GM18517 (cell line): ENCODE data around the gene EXOSC1.
"Not testable (repeated sequence)": the region's sequence is repeated elsewhere in the genome, so short reads cannot be mapped to it uniquely, and the experiment has no call there.

Experiments used
- ATAC-seq: cut with Tn5 transposase; IDR thresholded peaks from one replicate; pipeline ENCODE4 v1.9.1; 2021; ENCODE audit warnings: mild to moderate bottlenecking, moderate library complexity; ENCODE audit not compliant: unreplicated experiment

The EXOSC1 gene

GRCh38 chr10:97459933-97460332, 14.1 kb upstream of the EXOSC1 start:
- no peak for ATAC-seq

- no peak for ATAC-seq
Observed at GRCh38 chr10:97459111-97459510, 13.3 kb upstream of the EXOSC1 start.

DNA sequence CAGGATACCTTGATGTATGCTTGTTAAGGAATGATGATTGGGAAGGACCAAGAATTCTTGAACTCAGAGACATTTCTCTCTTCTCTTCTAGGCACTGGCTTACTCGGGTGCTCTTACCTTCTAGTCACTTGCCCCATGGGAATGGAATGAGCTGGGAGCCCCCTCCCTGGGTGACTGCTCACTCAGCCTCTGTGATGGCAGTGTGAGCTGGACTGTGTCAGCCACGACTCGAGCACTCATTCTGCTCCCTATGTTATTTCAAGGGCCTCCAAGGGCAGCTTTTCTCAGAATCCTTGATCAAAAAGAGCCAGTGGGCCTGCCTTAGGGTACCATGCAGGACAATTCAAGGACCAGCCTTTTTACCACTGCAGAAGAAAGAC, 10.9 kb upstream of the EXOSC1 start:
- no peak for ATAC-seq

DNA sequence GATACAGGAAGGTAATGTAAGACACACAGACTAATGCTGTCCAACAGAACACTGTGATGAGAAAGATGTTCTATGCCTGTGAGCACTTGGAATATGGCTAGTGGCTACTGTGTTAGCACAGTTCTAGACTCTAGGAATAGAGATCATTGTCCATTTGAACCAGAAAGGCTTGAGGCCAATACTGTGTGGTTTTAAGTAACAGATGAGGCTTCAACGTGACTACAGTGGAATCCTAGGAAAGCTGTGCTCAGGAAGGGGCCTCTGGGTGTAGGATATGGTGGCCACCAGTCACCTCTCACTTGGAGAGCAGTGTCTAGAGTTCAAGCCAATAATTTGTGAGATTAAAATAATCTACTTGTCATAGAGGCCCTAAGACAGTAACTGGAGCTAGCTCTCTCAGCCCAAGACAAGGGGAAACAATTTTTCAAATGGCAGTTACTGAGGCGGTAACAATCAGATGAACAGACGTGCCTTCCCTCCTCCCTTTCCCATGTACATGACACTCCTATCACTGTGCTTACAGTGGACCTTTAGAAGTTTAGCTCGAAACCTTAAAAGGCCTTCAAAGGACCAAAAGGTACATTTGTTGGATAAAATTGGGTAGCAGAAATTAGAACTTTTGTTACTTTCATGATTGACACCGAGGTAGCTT, 10.4 kb upstream of the EXOSC1 start:
- no peak for ATAC-seq

DNA sequence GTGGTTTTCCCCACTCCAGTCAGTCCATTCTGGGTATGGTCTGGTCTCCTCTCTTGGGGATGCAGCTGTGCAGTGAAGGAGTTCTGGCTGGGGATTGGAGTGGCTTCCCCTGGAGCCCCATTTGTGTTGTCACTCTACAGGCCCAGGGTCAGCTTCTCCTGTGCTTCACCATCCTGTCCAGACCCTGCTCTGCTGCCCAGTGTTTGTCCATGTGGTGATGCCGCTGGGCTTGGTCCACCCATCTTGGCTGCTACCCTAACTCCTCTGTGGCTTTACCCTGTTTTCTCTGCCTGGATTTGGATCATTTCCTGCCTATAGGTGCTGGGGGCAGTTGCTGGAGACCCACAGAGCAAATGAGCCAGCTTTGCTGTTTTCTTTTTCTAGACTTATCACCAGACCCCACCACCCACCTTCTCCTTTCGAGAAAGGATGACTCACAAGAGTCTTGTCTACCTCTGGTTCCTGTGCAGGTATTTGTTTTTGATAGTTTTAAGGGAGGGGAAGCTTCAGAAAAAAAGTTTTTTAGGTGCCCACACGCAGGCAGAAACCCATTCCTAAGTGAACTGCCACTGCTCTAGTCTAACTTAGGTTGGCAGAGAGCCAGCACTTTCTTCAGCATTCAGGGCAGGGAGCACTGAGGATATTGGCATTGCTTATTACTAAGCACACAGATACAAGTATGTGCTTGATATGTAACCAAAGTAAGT, 8.7 kb upstream of the EXOSC1 start:
- no peak for ATAC-seq

GRCh38 chr10:97452352-97452751, 6.5 kb upstream of the EXOSC1 start:
- ATAC-seq = no peak

DNA sequence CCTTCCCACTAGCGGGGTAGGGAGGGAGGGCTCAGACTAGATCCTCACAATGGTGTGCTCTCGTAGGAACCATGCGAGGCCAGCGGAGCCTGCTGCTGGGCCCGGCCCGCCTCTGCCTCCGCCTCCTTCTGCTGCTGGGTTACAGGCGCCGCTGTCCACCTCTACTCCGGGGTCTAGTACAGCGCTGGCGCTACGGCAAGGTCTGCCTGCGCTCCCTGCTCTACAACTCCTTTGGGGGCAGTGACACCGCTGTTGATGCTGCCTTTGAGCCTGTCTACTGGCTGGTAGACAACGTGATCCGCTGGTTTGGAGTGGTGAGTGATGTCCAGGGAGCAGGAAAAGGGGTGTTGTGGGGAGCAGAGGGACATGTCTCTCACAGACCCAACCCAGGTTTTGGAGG, 5.8 kb upstream of the EXOSC1 start:
- ATAC-seq = no peak

DNA sequence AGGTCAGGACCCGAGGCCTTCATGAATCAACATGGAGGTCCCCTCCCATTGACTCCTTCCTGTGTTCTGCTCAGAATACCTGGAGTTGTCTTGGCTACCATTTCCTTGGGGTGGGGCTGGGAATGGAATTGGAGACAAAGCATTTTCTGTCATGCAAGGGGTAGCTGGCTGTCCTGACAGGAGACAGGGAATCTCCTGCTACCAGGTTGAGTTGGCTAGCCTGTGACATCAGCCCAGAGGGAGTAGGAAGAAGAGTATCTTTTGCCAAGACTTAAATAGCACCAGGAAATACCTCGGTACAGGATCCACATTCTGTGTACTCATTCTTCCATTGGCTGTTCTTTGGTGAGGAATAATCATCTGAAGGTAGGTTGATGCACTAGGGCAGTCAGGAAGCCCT, 5.0 kb upstream of the EXOSC1 start:
- ATAC-seq = no peak

GRCh38 chr10:97445357-97445721, 467 bp downstream of the EXOSC1 start:
- no peak for ATAC-seq

DNA sequence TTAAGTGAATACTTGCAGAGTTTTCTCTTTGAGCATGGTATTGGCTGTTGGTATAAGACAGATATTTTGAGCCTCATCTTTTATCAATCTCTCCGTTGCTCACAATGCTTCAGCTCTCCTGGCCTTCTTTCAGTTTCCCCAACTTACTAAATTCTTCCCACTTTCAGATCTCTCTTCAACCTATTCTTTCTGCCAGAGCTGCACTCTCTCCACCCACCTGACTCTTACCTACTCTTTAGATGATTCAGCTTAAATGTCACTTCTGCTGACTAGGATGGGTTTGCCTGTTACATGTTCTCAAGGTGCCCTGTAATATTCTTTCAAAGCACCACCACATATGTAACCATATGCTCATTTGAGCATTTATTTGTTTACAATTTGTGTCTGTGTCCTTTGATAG, 1.6 kb downstream of the EXOSC1 start:
- no peak for ATAC-seq

DNA sequence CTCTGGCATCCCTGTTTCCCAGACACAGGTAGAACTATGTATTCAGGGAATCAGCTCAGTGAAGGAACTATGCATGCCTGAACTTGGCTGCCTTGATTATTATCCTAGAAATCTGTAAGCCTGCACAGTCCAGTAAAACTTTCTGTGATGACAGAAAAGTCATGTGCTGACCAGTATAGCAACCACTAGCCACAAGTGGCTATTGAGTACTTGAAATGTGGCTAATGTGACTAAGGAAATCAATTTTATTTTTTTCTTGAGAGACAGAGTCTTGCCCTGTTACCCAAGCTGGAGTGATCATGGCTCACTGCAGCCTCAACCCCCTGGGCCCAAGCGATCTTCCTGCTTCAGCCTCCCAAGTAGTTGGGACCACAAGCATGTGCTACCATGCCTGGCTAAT, 3.5 kb downstream of the EXOSC1 start:
- ATAC-seq = no peak

- ATAC-seq = no peak
Observed at GRCh38 chr10:97435211-97435610, 10.6 kb downstream of the EXOSC1 start.

DNA sequence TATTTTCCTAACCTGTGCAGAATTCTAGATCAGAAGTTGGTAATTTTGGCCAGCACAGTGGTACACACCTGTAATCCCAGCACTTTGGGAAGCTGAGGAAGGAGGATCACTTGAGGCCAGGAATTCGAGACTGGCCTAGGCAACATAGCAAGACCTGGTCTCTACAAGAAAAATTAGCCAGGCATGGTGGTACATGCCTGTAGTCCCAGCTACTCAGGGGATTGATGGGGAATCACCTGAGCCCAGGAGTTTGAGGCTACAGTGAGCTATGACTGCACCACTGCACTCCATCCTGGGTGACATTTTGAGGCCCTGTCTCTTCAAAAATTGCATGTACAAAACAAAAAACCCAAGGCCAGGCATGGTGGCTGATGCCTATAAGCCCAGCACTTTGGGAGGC, 11.2 kb downstream of the EXOSC1 start:
- no peak for ATAC-seq

- ATAC-seq = no peak
Observed at GRCh38 chr10:97434055-97434454, 11.8 kb downstream of the EXOSC1 start.

GRCh38 chr10:97428572-97428981, 17.2 kb downstream of the EXOSC1 start:
- no peak for ATAC-seq

- no peak for ATAC-seq
Observed at GRCh38 chr10:97427571-97428179, 18.1 kb downstream of the EXOSC1 start.

- no peak for ATAC-seq
Observed at GRCh38 chr10:97426776-97427570, 18.8 kb downstream of the EXOSC1 start.

DNA sequence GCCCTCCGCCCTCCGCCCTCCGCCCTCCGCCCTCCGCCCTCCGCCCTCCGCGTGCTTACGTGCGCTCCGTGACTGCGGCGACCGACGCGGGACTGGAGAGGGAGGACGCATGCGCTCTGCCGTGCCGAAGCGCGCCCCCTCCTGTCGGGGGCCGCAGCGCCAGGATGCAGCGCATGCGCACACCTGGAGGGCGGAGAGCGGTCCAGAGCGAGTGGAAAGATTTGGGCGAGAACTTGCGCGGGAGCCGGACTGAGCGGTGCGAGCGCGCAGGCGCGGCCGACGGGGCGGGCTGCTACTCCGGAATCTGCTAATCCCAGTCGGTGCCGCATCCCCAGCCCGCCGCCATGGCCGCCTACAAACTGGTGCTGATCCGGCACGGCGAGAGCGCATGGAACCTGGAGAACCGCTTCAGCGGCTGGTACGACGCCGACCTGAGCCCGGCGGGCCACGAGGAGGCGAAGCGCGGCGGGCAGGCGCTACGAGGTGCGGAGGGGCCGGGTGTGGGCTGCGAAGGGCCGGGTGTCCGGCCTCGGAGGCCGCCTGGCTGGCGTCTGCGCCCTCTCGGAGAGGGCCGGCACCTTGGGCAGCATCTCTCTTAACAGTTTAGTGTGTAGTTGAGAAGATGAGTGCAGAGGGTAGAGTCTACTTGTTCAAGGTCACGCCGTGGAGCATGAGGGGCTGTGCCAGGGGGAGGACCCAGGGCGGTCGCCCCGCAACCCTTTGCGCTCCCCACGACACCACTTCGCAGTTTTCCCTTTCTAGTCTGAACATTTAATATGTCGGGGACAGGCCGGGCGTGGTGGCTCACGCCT, 19.6 kb downstream of the EXOSC1 start, which contains the start of gene PGAM1:
PGAM1 (plus strand) TSS at position 228 of the 812 bp plus-strand sequence; CDS start at position 345, 117 bp downstream.
- ATAC-seq = peak; percentile 88

DNA sequence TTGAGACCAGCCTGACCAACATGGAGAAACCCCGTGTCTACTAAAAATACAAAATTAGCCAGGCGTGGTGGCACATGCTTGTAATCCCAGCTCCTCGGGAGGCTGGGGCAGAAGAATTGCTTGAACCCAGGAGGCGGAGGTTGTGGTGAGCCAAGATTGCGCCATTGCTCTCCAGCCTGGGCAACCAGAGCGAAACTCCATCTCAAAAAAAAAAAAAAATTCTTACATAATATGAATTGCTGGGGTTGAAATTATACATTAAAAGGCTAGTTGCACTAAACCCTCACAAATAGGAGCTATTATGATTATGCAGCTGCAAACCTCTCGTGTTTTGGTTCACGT, 22.1 kb downstream of the EXOSC1 start:
- not testable (repeated sequence) for ATAC-seq

GRCh38 chr10:97416565-97416964, 29.2 kb downstream of the EXOSC1 start:
- ATAC-seq = no peak

DNA sequence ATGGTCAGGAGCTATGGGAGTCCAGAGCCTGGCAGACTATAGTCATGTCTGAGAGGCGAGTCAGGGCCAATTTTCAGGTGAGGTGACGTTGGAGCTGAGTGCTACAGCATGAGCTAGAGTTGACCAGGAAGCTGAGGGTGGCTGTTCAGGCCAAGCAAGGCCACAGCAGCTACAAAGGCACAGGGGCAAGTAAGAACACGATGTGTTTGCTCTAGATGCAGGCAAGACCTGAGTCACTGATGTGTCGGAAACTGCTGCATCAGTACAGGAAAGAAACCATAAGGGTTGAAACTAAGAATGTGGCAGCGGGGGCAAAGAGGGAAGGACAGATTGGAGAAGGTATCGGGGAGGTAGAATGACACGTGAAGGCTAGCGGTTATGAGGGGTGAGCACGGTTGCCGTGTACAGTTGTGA, 32.9 kb downstream of the EXOSC1 start:
- ATAC-seq = no peak
